GM18861 (cell line): ENCODE data around the gene LRRC75A.
"Not testable (repeated sequence)": the region's sequence is repeated elsewhere in the genome, so short reads cannot be mapped to it uniquely, and the experiment has no call there.

Experiments
- ATAC-seq: cut with Tn5 transposase; IDR thresholded peaks from one replicate; pipeline ENCODE4 v1.9.1; 2021; ENCODE audit not compliant: unreplicated experiment

LRRC75A gene

DNA sequence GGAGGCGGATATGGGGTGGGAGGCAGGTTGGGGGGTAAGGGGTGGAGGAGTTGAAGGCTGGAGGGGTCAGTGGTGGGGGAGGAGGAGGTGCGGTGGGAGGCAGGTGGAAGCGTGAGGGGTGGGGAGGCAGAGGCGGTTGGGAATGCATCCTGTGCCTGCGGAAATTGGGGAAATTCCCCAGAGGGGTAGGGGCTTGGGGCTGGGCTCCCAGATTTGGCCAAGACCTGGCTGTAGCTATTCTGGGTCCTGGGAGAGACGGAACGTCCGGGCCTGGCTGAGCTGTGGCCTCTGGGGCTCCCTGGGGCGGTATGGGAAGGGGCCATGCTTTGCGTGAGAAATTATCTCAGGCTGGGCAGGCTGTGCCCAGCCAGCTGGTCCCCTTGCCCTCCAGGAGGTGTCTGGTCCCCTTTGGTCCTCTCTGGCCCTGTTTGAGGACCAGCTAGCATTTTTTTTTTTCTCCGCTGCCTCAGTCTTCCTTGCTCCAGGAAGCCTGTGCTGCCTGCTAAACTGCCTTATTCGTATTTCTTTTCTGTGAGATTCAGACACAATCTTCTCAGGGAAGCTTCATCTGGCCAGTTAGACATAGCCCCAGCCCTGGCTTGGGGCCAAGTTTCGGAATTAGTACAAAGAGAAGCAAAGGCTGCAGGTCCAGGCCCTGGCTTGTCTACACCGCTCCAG is 83.9 kb downstream of the LRRC75A start:
- ATAC-seq = peak; percentile 79

DNA sequence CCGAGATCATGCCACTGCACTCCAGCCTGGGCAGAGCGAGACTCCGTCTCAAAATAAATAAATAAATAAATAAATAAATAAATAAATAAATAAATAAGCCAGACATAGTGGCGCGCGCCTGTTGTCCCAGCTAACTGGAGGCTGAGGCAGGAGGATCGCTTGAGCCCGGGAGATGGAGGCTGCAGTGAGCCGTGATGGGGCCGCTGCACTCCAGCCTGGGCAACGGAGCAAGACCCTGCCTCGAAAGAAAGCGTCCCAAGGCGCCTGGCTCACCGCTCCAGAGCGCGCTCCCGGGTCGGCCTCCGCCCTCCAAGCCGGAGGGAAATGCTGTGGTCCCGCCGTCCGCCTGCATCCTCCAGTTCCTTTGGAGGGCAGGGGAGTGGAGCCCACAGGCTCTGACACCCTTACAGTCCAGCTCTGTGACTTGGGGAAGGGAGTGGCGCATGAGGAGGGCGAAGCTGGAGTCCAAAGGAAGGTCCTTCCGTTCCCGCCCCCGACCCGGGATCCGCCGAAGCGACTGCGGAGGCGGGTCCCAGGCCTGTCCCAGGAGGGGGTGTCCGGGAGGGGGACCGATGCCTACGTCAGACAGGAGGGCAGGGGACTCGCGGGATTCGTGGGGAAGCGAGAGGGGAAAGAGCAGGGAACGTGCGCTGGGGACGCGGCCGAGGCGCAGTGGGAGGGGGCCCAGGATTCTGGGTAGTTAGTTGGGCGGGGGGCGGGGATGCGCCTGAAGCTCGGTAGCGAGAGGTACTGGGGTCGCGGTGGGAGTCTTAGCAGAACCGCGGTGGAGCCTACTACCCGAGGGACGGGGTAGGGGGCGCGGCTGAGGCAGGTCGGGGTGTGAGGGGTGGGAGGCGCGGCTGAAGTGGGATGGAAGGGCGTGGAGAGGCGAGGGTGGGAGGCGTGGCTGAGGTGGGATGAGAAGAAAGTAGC is 85.0 kb downstream of the LRRC75A start:
- ATAC-seq = no peak

- ATAC-seq = not testable (repeated sequence)
Measured at GRCh38 chr17:16403847-16404246, 88.1 kb downstream of the LRRC75A start.

DNA sequence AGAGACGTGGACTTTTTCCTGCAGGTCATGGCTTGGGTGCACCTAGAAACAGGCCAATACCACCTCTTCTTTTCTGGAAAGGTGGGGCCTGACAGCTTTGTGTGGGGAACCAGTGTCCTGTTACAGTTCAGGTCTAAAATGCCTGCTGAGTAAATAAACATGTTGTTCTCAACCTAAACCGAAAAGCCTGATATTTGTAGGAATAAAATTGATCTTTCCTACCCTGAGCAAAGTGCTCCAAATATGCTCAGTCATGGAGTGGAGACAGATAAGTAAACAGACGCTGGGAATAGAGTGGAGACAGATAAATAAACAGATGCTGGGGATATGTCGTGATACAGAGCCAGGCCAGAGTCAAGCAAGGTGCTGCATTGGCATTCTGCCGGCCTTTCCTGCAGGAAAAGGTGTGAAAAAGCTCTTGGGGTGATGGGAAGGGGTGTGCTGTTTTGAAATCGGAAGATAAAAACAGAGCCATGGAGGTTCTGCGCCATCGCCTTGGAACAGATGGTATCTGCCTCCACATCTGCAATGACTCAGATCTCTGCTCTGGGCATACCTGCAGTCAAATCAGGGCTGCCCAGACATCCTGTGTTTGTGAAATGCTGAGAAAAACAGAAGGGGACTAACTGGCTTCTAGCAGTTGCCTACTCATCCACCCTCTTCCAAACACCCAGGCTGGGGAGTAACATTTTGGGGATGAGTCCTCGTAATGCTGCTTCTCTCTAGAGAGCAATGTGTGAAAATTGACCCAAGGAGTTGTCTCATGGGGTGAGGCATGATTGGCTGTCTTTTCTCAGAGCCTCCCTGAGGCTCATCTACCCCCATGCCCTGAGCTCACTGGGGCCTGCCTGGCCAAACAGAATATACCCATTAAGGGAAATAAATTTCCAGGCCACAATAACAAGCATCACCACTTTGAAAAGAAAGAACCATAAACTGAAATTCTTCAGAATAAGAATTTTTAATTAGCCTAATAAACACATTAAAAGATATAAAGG is 93.4 kb downstream of the LRRC75A start:
- ATAC-seq = peak; percentile 89

- ATAC-seq = not testable (repeated sequence)
Measured at GRCh38 chr17:16396693-16397092, 95.3 kb downstream of the LRRC75A start.

- ATAC-seq = not testable (repeated sequence)
Measured at GRCh38 chr17:16395887-16396286, 96.1 kb downstream of the LRRC75A start.

DNA sequence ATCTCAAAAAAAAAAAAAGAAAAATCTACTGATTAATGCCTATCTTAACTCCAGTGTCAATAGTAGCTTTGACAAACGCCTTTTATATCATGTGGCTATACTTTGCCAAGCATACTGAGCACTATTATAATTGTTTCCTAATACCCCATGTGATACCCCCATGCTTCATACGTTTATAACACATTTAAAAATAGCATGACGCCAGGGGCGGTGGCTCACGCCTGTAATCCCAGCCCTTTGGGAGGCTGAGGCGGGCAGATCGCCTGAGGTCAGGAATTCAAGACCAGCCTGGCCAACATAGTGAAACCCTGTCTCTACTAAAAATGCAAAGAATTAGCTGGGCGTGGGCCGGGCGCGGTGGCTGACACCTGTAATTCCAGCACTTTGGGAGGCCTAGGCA is 99.5 kb downstream of the LRRC75A start:
- ATAC-seq = not testable (repeated sequence)
